Measurements from ENCODE around the gene BRAT1.

GRCh38 chr7:2520761-2521290 is 34.5 kb downstream of the BRAT1 start:
- TF ChIP-seq CTCF (IDR thresholded peaks at IDR 0.05) (no peak), EZH2 (IDR thresholded peaks at IDR 0.05; ENCODE audit: borderline replicate concordance, insufficient read depth, low read depth, low read length, poor library complexity, severe bottlenecking) (no peak)

All from B cell (primary cell).